ENCODE data around the gene ACTL9. TPM values are rescaled to one million over a fixed set of nuclear protein-coding genes. Genes with fewer than 3 reads are reported as not detected.

Gene ACTL9, protein sequence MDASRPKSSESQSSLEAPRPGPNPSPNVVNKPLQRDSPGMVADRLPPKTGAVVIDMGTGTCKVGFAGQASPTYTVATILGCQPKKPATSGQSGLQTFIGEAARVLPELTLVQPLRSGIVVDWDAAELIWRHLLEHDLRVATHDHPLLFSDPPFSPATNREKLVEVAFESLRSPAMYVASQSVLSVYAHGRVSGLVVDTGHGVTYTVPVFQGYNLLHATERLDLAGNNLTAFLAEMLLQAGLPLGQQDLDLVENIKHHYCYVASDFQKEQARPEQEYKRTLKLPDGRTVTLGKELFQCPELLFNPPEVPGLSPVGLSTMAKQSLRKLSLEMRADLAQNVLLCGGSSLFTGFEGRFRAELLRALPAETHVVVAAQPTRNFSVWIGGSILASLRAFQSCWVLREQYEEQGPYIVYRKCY
- not detected in 2 replicates for total RNA-seq

GRCh38 chr19:8698433-8699063 is at the start of gene ACTL9:
TSS of gene ACTL9 (minus strand) at chr19:8698795. CDS start at chr19:8698701, 94 bp downstream.

DNA sequence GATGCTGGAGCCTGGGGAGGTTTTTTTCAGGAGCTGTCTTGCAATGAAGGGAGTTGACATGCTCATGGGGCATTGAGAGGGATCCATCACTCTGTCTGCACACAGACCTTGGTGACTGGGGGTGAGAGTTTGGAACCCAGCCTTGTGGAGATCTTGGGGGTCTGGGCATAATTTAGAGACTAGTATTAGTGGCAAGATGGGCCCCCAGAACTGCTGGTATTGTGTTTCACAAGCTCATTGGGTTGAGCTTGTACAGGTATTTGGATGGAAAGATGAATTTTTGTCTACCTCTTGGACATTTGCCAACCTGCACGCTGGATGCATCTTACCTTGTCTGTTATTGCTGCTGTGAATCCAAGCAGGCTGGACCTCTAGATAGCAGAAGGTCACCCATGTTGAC is 22.7 kb upstream of the ACTL9 start, which contains the start of gene OR2Z1:
TSS of gene OR2Z1 (plus strand) at position 301 of the 400 bp plus-strand sequence. CDS start 9,395 bp downstream, outside the sequence.

Other genes starting within 250 kb of the ACTL9 start
- not detected in 2 replicates for gene PRAM1, start 196.2 kb downstream of the ACTL9 start, total RNA-seq
- gene ZNF414, start 184.6 kb downstream of the ACTL9 start, total RNA-seq, result 7.8 and 10.5 TPM in 2 replicates
- under 0.01 and 0.17 TPM in 2 replicates for gene MYO1F, start 121.4 kb downstream of the ACTL9 start, total RNA-seq
- 4.4 and 11.9 TPM in 2 replicates for gene ADAMTS10, start 88.1 kb downstream of the ACTL9 start, total RNA-seq
- gene NFILZ, start 68.2 kb downstream of the ACTL9 start, total RNA-seq, result not detected in 2 replicates
- not detected in 2 replicates for gene OR2Z1, start 22.8 kb upstream of the ACTL9 start, total RNA-seq
- 25.2 and 38.4 TPM in 2 replicates for gene ZNF558, start 133.5 kb upstream of the ACTL9 start, total RNA-seq
- gene MBD3L1, start 133.6 kb upstream of the ACTL9 start, total RNA-seq, result not detected in 2 replicates

Data from smooth muscle cell of trachea (primary cell).